ENCODE measurements around the gene POLRMT. TPM values are rescaled to one million over a fixed set of nuclear protein-coding genes. Genes with fewer than 3 reads are reported as not detected.

POLRMT gene
- total RNA-seq, 3 donors from 2014 or later, result 21.9 to 34.7 (median 28.2) TPM

DNA sequence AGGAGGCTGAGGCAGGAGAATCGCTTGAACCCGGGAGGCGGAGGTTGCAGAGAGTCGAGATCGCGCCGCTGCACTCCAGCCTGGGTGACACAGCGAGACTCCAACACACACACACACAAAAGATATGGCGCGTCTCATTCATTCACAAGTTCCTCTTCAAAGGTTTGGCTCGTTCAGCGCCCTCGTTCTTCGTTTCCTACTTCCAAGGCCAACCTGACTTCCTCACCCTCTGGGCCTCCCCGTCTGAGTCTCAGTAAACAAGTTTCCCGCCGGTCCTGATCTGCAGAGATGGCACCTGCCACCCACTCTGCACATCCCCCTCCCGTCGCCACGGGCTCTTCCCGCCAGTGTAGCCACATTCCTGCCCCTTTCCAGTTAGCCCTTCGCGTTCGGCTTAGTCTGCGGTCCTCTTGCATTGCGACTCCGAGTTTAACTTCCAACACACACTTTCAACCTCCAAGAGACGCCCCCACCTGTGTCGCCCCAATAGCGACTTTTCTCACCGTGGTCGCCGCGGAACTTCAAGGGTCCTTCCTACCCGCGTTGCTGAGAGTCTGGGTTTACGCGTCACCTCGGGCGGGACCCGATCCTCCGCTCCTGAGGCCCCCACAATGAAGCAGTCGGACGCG is 62.3 kb downstream of the POLRMT start:
- H3K4me3 ChIP-seq, result peak overlapping the region; percentile 76 to 99 (median 92)
- peaks cover 11 to 19% of the 10 kb centered on the region in 2 donors for H3K4me1 ChIP-seq
- no peaks in the 10 kb centered on the region for H3K36me3 ChIP-seq
- intact Hi-C loops (cut with DNase I; ENCODE audit: low total_unique reads), result no loop called here
- DNase-seq (ENCODE audit: low spot score in 2 of 2), result peak; percentile 67 to 76
- TF ChIP-seq, protein P1, sequence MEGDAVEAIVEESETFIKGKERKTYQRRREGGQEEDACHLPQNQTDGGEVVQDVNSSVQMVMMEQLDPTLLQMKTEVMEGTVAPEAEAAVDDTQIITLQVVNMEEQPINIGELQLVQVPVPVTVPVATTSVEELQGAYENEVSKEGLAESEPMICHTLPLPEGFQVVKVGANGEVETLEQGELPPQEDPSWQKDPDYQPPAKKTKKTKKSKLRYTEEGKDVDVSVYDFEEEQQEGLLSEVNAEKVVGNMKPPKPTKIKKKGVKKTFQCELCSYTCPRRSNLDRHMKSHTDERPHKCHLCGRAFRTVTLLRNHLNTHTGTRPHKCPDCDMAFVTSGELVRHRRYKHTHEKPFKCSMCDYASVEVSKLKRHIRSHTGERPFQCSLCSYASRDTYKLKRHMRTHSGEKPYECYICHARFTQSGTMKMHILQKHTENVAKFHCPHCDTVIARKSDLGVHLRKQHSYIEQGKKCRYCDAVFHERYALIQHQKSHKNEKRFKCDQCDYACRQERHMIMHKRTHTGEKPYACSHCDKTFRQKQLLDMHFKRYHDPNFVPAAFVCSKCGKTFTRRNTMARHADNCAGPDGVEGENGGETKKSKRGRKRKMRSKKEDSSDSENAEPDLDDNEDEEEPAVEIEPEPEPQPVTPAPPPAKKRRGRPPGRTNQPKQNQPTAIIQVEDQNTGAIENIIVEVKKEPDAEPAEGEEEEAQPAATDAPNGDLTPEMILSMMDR (IDR thresholded peaks at IDR 0.05), result no peak
- peak; percentile 36 to 43 (median 40) for TF ChIP-seq POLR2AphosphoS5 (IDR thresholded peaks at IDR 0.05)
- H3K27me3 ChIP-seq, result no peaks in the 10 kb centered on the region
- H3K27ac ChIP-seq, result peak overlapping the region; percentile 85 to 87
- no peaks in the 10 kb centered on the region for H3K9me3 ChIP-seq

DNA sequence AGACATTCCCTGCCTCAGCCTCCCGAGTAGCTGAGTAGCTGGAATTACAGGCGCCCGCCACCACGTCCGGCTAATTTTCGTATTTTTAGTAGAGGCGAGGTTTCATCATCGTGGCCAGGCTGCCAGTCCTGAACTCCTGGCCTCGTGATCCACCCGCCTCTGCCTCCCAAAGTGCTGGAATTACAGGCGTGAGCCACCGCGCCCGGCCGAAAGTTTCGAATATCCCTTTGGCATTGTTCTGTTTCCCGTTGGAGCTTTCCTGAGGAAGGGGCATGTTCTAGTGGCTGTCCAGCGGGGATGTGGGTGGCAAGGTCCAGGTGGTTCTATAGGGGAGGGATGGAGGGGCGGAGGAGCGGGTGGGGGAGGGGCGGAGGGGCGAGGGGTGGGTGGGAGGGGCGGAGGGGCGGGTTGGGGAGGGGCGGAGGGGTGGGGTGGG is 63.1 kb downstream of the POLRMT start:
- no peak for DNase-seq (ENCODE audit: low spot score in 2 of 2)
- TF ChIP-seq POLR2AphosphoS5 (IDR thresholded peaks at IDR 0.05) (no peak), POLR2A (IDR thresholded peaks at IDR 0.05) (no peak)
- TF ChIP-seq, protein P1 (IDR thresholded peaks at IDR 0.05), result no peak
- intact Hi-C loops (cut with DNase I; ENCODE audit: low total_unique reads), result no loop called here
- Histone ChIP-seq H3K4me3 (no peak overlapping the region), H3K9me3 (no peaks in the 10 kb centered on the region), H3K4me1 (peaks cover 6 to 11% of the 10 kb centered on the region in 2 donors), H3K36me3 (no peaks in the 10 kb centered on the region), H3K27ac (no peak overlapping the region), H3K27me3 (no peaks in the 10 kb centered on the region)

DNA sequence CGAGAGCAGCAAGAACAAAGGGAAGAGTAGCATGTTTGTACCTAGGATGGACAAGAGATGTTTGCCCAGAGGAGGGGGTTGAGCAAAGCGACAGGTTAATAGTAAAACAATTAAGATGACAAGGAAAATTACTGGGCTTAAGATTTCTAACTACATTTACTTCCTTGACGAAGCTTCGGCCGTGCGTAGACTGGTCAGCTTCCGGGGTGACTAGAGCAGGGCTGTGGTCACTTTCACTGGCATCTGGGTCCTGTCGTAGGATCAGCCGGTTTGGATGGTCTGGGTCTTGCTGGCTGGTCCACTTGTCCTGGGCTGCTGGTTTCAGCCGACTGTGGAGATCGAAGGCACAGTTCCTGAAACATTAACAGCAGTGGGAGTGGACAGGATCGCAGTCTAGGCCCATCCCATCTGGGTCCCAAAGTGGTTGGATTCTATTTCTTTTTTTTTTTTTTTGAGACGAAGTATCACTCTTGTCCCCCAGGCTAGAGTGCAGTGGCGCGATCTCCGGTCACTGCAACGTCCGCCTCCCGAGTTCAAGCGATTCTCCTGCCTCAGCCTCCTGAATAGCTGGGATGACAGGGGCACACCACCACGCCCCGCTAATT is 65.9 kb downstream of the POLRMT start:
- no peak for DNase-seq (ENCODE audit: low spot score in 2 of 2)
- H3K27ac ChIP-seq, result no peak overlapping the region

More for the DNA sequence above, 65.9 kb downstream of the POLRMT start:
- intact Hi-C loops (cut with DNase I; ENCODE audit: low total_unique reads), result no loop called here
- no peak for TF ChIP-seq POLR2AphosphoS5 (IDR thresholded peaks at IDR 0.05)
- TF ChIP-seq, protein P1 (IDR thresholded peaks at IDR 0.05), result no peak
- TF ChIP-seq POLR2A (IDR thresholded peaks at IDR 0.05), result no peak
- Histone ChIP-seq H3K4me1 (no peaks in the 10 kb centered on the region), H3K27me3 (no peaks in the 10 kb centered on the region), H3K9me3 (no peaks in the 10 kb centered on the region), H3K36me3 (no peaks in the 10 kb centered on the region), H3K4me3 (no peak overlapping the region)

Other genes starting within 250 kb of the POLRMT start
- gene C2CD4C, start 224.4 kb downstream of the POLRMT start, total RNA-seq, result 1 to 10 TPM in 1 of 3 donors, under 1 TPM in 2; 0.29 to 2.6 (median 0.80) TPM
- 10 to 100 TPM in 2 of 3 donors, 1 to 10 TPM in 1; 8.3 to 40.6 (median 21.8) TPM for gene SHC2, start 172.5 kb downstream of the POLRMT start, total RNA-seq
- under 1 TPM in 1 of 3 donors, not detected in 2; 0.66 TPM for gene MADCAM1, start 137.1 kb downstream of the POLRMT start, total RNA-seq
- gene TPGS1, start 126.0 kb downstream of the POLRMT start, total RNA-seq, result 10 to 100 TPM; 77.7 to 98.9 (median 77.7) TPM
- 10 to 100 TPM; 44.6 to 69.5 (median 49.3) TPM for gene CDC34, start 101.8 kb downstream of the POLRMT start, total RNA-seq
- gene GZMM, start 89.5 kb downstream of the POLRMT start, total RNA-seq, result 1 to 10 TPM in 1 of 3 donors, under 1 TPM in 1, not detected in 1; 0.33 to 1.1 TPM
- gene BSG, start 60.9 kb downstream of the POLRMT start, total RNA-seq, result 100 to 1,000 TPM; 270 to 515 (median 282) TPM
- gene HCN2, start 43.7 kb downstream of the POLRMT start, total RNA-seq, result under 1 TPM in 2 of 3 donors, not detected in 1; under 0.01 to 0.44 TPM
- under 1 TPM in 2 of 3 donors, not detected in 1; 0.33 to 0.48 TPM for gene FGF22, start 6.3 kb upstream of the POLRMT start, total RNA-seq
- gene RNF126, start 29.7 kb upstream of the POLRMT start, total RNA-seq, result 10 to 100 TPM; 41.1 to 46.5 (median 46.2) TPM
- gene FSTL3, start 42.9 kb upstream of the POLRMT start, total RNA-seq, result 100 to 1,000 TPM in 2 of 3 donors, 10 to 100 TPM in 1; 37.8 to 198 (median 111) TPM
- gene PRSS57, start 61.9 kb upstream of the POLRMT start, total RNA-seq, result not detected
- 10 to 100 TPM; 16.1 to 61.0 (median 35.1) TPM for gene PALM, start 75.4 kb upstream of the POLRMT start, total RNA-seq
- gene MISP, start 117.6 kb upstream of the POLRMT start, total RNA-seq, result 1 to 10 TPM in 2 of 3 donors, under 1 TPM in 1; 0.16 to 3.6 (median 2.5) TPM
- gene PTBP1, start 163.9 kb upstream of the POLRMT start, total RNA-seq, result 100 to 1,000 TPM in 2 of 3 donors, 10 to 100 TPM in 1; 92.0 to 147 (median 131) TPM
- gene PLPPR3, start 188.4 kb upstream of the POLRMT start, total RNA-seq, result 1 to 10 TPM in 2 of 3 donors, not detected in 1; 6.9 to 9.1 TPM
- gene AZU1, start 194.3 kb upstream of the POLRMT start, total RNA-seq, result under 1 TPM in 1 of 3 donors, not detected in 2; 0.29 TPM
- 1 to 10 TPM in 1 of 3 donors, under 1 TPM in 1, not detected in 1; 0.44 to 1.1 TPM for gene PRTN3, start 207.5 kb upstream of the POLRMT start, total RNA-seq
- gene ELANE, start 218.8 kb upstream of the POLRMT start, total RNA-seq, result 1 to 10 TPM in 2 of 3 donors, under 1 TPM in 1; 0.98 to 5.0 (median 1.0) TPM
- 1,000 to 10,000 TPM in 1 of 3 donors, 100 to 1,000 TPM in 2; 345 to 6,770 (median 797) TPM for gene CFD, start 226.1 kb upstream of the POLRMT start, total RNA-seq

Measured in breast epithelium (tissue), 4 donors.